ENCODE measurements around the gene MS4A4E.
"Not testable (repeated sequence)": the region's sequence is repeated elsewhere in the genome, so short reads cannot be mapped to it uniquely, and the experiment has no call there.

Gene MS4A4E

GRCh38 chr11:60159284-60159683 is 83.7 kb downstream of the MS4A4E start:
- Histone ChIP-seq H3K9me3 (ENCODE audit: control insufficient read depth, insufficient read depth, low read length) (no peaks in the 10 kb centered on the region), H3K4me3 (ENCODE audit: low read length) (no peak overlapping the region), H3K4me1 (ENCODE audit: control insufficient read depth, insufficient read depth, low read length) (no peaks in the 10 kb centered on the region), H3K36me3 (ENCODE audit: control insufficient read depth, insufficient read depth, low read length) (no peaks in the 10 kb centered on the region), H3K27me3 (ENCODE audit: control insufficient read depth, insufficient read depth, low read length) (no peaks in the 10 kb centered on the region), H3K27ac (ENCODE audit: low read length) (no peak overlapping the region)
- WGBS (ENCODE audit: insufficient coverage, insufficient read length), result no CpG with 5 or more reads among the region's 2 CpGs
- no peak for DNase-seq (ENCODE audit: low read depth, low spot score)

GRCh38 chr11:60158636-60159035 is 84.3 kb downstream of the MS4A4E start:
- WGBS (ENCODE audit: insufficient coverage, insufficient read length), result no CpG with 5 or more reads among the region's 3 CpGs
- Histone ChIP-seq H3K4me3 (ENCODE audit: low read length) (no peak overlapping the region), H3K27me3 (ENCODE audit: control insufficient read depth, insufficient read depth, low read length) (no peaks in the 10 kb centered on the region), H3K4me1 (ENCODE audit: control insufficient read depth, insufficient read depth, low read length) (no peaks in the 10 kb centered on the region), H3K27ac (ENCODE audit: low read length) (no peak overlapping the region), H3K9me3 (ENCODE audit: control insufficient read depth, insufficient read depth, low read length) (no peaks in the 10 kb centered on the region), H3K36me3 (ENCODE audit: control insufficient read depth, insufficient read depth, low read length) (no peaks in the 10 kb centered on the region)
- DNase-seq (ENCODE audit: low read depth, low spot score), result no peak

GRCh38 chr11:60155931-60156330 is 87.0 kb downstream of the MS4A4E start:
- Histone ChIP-seq H3K4me3 (ENCODE audit: low read length) (no peak overlapping the region), H3K27ac (ENCODE audit: low read length) (no peak overlapping the region), H3K9me3 (ENCODE audit: control insufficient read depth, insufficient read depth, low read length) (no peaks in the 10 kb centered on the region), H3K27me3 (ENCODE audit: control insufficient read depth, insufficient read depth, low read length) (no peaks in the 10 kb centered on the region), H3K36me3 (ENCODE audit: control insufficient read depth, insufficient read depth, low read length) (no peaks in the 10 kb centered on the region), H3K4me1 (ENCODE audit: control insufficient read depth, insufficient read depth, low read length) (no peaks in the 10 kb centered on the region)
- DNase-seq (ENCODE audit: low read depth, low spot score), result no peak
- whole genome bisulfite sequencing (ENCODE audit: insufficient coverage, insufficient read length), result no CpG with 5 or more reads among the region's 3 CpGs

GRCh38 chr11:60152727-60153126 is 90.2 kb downstream of the MS4A4E start:
- not testable (repeated sequence) for H3K36me3 ChIP-seq (ENCODE audit: control insufficient read depth, insufficient read depth, low read length); H3K9me3 ChIP-seq (ENCODE audit: control insufficient read depth, insufficient read depth, low read length); H3K4me1 ChIP-seq (ENCODE audit: control insufficient read depth, insufficient read depth, low read length); H3K4me3 ChIP-seq (ENCODE audit: low read length); H3K27ac ChIP-seq (ENCODE audit: low read length); H3K27me3 ChIP-seq (ENCODE audit: control insufficient read depth, insufficient read depth, low read length); DNase-seq (ENCODE audit: low read depth, low spot score)

- no peaks in the 10 kb centered on the region for H3K9me3 ChIP-seq (ENCODE audit: control insufficient read depth, insufficient read depth, low read length)
- H3K27me3 ChIP-seq (ENCODE audit: control insufficient read depth, insufficient read depth, low read length), result no peaks in the 10 kb centered on the region
- no peak for DNase-seq (ENCODE audit: low read depth, low spot score)
- H3K36me3 ChIP-seq (ENCODE audit: control insufficient read depth, insufficient read depth, low read length), result no peaks in the 10 kb centered on the region
- H3K4me3 ChIP-seq (ENCODE audit: low read length), result no peak overlapping the region
- H3K27ac ChIP-seq (ENCODE audit: low read length), result no peak overlapping the region
- no CpG with 5 or more reads among the region's 1 CpG for WGBS (ENCODE audit: insufficient coverage, insufficient read length)
- no peaks in the 10 kb centered on the region for H3K4me1 ChIP-seq (ENCODE audit: control insufficient read depth, insufficient read depth, low read length)
These were observed 92.7 kb downstream of the MS4A4E start for GRCh38 chr11:60150279-60150678.
